K562 (cell line): ENCODE results near the gene ATXN8OS. TPM values are rescaled to one million over a fixed set of nuclear protein-coding genes. Genes with fewer than 3 reads are reported as not detected.

ENCODE experiments used
- POLR3G ChIP-seq: IDR thresholded peaks from 2 replicates; pipeline ENCODE4 v1.6.1; 2011; ENCODE audit not compliant: insufficient read length, insufficient replicate concordance; ENCODE audit errors: extremely low read depth
- RERE ChIP-seq: sonication (generic); formaldehyde crosslinking; IDR thresholded peaks from 2 replicates; pipeline ENCODE4 v1.8.0; 2023; ENCODE audit warnings: missing genetic modification reagents, mild to moderate bottlenecking, borderline replicate concordance
- THAP7 ChIP-seq: fragments of 250-450 bp; sonication (Bioruptor Pico); IDR thresholded peaks from 2 replicates; pipeline ENCODE4 v1.5.0; 2021
- USF2 ChIP-seq: sonication (generic); formaldehyde crosslinking; IDR thresholded peaks from 2 replicates; pipeline ENCODE4 v1.5.0; 2020; ENCODE audit warnings: missing genetic modification reagents
- polyA plus RNA-seq, 8 experiments: library from polyadenylated mRNA; depleted of rRNA in 4 of 8; stranded (reverse) in 5 of 8; unstranded in 3 of 8; fragments of >200 nt; fragmentation: Nextera tagmentation in 2 of 8; fragmentation: Illumina TruSeq in 1 of 8; extraction: Ambion mirVana in 2 of 8; extraction: Trizol in 1 of 8; gene quantifications; 2 replicates each; pipeline versions ENCODE4 v1.2.1 to v1.2.3, GENCODE V29; 2011 to 2014; ENCODE audit warnings: inconsistent platforms in 1 of 8, missing spikeins in 1 of 8
- total RNA-seq, 7 experiments: library from RNA; depleted of rRNA in 6 of 7; stranded (reverse); fragments of >200 nt in 6 of 7; fragmentation: Illumina TruSeq in 2 of 7; extraction: Trizol in 2 of 7; gene quantifications; 2 replicates each; pipeline versions ENCODE4 v1.2.1 to v1.2.3, GENCODE V29; 2011 to 2021; ENCODE audit warnings: low replicate concordance in 1 of 7

ATXN8OS gene
- total and polyA plus RNA-seq, 9 of the 15 experiments (the other 6 are each of a cell fraction or from before 2014, with no cell fraction given) = not detected

GRCh38 chr13:70098669-70099068 is 9.0 kb upstream of the ATXN8OS start (continued):
- TF ChIP-seq RERE (CRISPR knock-in tag) (no peak), THAP7 (CRISPR knock-in tag) (no peak), USF2 (no peak), POLR3G (no peak)
